HG03045 (cell line): ENCODE data around the gene EEF1AKMT3.

ENCODE experiments used
- ATAC-seq: cut with Tn5 transposase; IDR thresholded peaks from one replicate; pipeline ENCODE4 v1.9.1; 2021; ENCODE audit warnings: mild to moderate bottlenecking, moderate library complexity; ENCODE audit not compliant: unreplicated experiment

EEF1AKMT3 gene

GRCh38 chr12:57782243-57782607 is 9.8 kb downstream of the EEF1AKMT3 start:
- ATAC-seq: no peak

- peak; percentile 91 for ATAC-seq
Observed at GRCh38 chr12:57782608-57783465, 10.4 kb downstream of the EEF1AKMT3 start, which contains the start of gene TSFM. Gene TSFM (plus strand): TSS chr12:57782787. CDS start chr12:57782802, 15 bp downstream.

- ATAC-seq: no peak
Observed at GRCh38 chr12:57783466-57783801, 11.0 kb downstream of the EEF1AKMT3 start.

DNA sequence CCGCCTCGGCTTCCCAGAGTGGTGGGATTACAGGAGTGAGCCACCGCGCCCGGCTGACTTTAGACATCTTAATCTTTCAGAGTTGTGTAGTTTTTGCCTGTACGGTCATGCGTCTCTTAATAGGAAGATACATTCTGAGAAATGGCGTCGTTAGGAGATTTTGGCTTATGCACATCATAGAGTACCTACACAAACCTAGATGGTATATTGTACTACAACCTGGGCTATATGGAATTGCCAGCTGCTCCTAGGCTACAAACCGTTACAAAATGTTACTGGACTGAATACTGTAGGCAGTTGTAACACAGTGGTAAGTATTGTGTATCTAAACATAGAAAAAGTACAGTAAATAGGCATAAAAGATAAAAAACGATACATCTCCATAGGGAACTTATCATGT is 11.4 kb downstream of the EEF1AKMT3 start:
- no peak for ATAC-seq

- no peak for ATAC-seq
Observed at GRCh38 chr12:57793920-57794319, 21.5 kb downstream of the EEF1AKMT3 start.

DNA sequence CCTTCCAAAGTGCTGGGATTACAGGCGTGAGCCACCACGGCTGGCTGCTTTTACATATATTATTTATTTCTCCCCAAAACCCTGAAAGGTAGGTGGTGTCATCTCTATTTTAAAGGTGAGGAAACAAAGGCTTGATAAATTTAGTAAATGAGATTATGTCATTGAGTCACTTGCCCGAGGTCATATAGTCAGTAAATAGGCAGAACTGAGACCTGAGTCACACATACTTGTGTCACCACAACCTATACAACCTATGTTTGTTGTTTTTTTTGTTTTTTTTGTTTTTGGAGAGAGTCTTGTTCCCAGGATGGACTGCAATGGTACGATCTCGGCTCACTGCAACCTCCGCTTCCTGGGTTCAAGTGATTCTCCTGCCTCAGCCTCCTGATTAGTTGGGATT is 22.9 kb downstream of the EEF1AKMT3 start:
- no peak for ATAC-seq

GRCh38 chr12:57796996-57797395 is 24.6 kb downstream of the EEF1AKMT3 start:
- ATAC-seq: no peak

GRCh38 chr12:57797933-57798332 is 25.5 kb downstream of the EEF1AKMT3 start:
- ATAC-seq: no peak

DNA sequence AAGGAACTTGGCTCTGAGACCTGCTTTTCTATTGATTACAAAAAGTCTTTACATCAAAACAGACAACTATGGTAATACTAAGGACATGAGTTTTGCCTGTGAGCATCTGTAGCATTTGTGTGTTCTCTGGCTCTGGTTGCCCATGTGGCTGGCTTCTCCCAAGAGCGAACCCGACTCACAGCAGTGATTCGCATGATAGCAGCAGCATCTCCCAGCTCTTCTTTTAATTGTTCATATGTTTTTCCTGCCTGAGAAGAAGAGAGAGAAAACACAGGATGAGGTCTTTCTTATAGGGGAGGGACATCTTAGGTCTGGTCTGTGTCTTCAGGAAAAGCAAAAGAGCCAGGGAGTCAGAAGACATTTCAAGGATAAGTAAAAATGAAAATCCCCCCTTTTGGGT is 28.6 kb downstream of the EEF1AKMT3 start:
- no peak for ATAC-seq

DNA sequence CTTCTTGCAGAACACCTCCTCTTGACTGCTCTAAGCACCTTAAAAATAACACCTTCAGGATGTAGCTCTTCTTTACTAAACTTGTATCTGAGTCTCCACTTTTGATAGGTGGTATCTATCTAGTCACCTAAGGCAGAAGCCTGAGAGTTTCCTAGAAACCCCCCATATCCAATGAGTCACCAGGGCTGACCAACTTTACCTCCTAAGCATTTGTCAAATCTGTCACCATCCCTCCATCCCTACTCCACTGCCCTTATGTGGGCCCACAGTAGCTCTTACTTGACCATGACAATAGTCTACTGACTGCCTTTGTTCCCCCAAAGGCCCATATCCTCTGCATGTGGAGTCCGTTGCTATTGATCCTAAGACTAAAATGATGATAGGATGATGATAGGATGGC is 30.2 kb downstream of the EEF1AKMT3 start:
- ATAC-seq: no peak

- no peak for ATAC-seq
Observed at GRCh38 chr12:57803319-57803893, 31.0 kb downstream of the EEF1AKMT3 start.

GRCh38 chr12:57806677-57807076 is 34.3 kb downstream of the EEF1AKMT3 start:
- ATAC-seq: no peak

DNA sequence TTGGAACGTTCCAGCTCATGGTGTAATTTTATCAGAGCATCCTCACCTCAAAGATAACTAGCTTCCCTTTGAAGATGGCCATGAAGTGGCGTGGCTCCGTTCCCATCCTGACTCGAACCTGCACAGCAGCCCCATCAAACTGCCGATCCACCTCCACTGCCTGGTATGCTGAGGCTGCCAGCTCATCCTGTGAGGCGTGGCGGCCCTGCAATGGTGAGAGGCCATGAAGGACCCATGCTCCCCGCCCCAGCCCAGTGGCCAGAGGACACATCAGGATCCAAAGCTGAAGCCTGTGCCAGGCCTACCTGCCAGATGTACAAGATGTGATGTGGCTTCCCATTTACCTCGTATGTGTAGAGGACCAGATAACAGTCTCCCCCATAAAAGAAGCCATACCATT is 34.9 kb downstream of the EEF1AKMT3 start:
- ATAC-seq: no peak

GRCh38 chr12:57808351-57808750 is 35.9 kb downstream of the EEF1AKMT3 start:
- no peak for ATAC-seq

DNA sequence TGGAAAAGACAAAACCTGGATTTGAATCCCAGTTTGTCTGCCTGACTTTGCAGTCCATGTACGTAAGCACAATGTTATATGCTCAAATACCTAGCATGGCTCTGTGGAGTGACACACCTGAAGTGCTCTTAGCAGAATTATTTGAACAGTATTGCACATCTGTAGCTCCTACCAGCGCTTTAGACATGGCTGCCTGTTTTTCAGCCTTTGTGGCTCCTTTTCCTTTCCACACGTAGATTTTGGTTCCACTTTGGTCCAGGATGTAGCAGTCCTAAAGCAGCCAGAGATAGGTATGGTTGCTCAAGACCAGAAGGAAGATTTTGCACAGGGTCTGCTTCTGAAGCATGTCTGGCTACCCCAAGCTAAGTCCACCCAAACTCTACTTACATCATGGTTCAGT is 37.0 kb downstream of the EEF1AKMT3 start:
- no peak for ATAC-seq

GRCh38 chr12:57810450-57810849 is 38.0 kb downstream of the EEF1AKMT3 start:
- no peak for ATAC-seq

- no peak for ATAC-seq
Observed at GRCh38 chr12:57811028-57811755, 38.8 kb downstream of the EEF1AKMT3 start.

DNA sequence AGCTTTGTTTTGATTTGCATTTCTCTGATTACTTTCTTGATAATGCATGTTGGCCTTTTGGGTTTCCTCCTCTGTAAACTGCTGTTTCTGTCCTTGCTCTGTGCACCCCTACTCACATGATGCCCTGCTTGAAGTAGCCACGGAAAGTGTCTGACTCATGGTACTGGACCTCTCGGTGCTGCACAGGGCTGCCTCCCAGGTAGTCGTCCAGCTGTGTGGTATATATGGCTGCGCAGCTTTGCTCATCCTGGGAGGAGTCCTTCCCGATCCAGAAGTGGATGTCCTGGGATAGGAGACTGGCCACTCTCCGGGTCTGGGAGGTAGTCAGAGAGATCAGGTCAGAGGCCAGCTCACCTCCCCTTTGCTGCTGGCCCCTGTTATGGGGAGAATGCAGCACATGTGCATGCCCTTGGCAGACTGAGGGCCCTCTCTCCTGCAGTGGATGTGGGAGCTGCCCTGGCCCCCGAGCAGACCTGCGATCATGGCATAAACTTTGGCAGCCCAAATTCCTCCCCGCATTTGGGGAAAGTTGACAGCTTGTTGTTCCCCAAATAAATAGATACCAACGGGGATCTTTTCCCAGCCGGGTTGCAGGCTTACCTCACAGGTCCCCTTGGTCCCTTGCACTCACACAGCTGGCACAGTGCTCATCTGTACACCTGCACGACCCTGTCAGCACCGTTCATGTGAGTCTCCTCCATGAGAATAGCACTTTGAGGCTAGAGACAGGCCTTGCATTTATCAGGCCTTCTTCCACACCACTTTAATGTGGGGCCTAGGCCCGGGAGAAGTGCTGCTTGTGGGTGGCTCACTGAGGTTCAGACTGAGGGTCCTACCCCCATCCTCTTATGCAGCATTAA is 40.9 kb downstream of the EEF1AKMT3 start:
- ATAC-seq: no peak

GRCh38 chr12:57813971-57814772 is 41.8 kb downstream of the EEF1AKMT3 start:
- ATAC-seq: no peak
